Colonic mucosa (tissue), 4 donors: ENCODE data around the gene OR4B1. TPM values are rescaled to one million over a fixed set of nuclear protein-coding genes. Genes with fewer than 3 reads are reported as not detected.
"Not testable (repeated sequence)": the region's sequence is repeated elsewhere in the genome, so short reads cannot be mapped to it uniquely, and the experiment has no call there.

Source experiments
- DNase-seq: peaks from one replicate; pipeline ENCODE4 v3.0.0-alpha.2; 2020
- H3K27ac ChIP-seq: fragments of 200-600 bp; one replicate; pipeline ENCODE4 v1.8.0; 2021
- H3K27me3 ChIP-seq: fragments of 200-600 bp; one replicate; pipeline ENCODE4 v1.8.0; 2021
- H3K36me3 ChIP-seq: fragments of 200-600 bp; one replicate; pipeline ENCODE4 v1.8.0; 2021
- H3K4me1 ChIP-seq: fragments of 200-600 bp; one replicate; pipeline ENCODE4 v1.8.0; 2021; ENCODE audit warnings: mild to moderate bottlenecking
- H3K4me3 ChIP-seq: fragments of 200-600 bp; one replicate; pipeline ENCODE4 v1.8.0; 2021
- H3K9ac ChIP-seq, 2 donors: one replicate each; pipeline ENCODE4 v1.7.0; 2013; ENCODE audit warnings: control low read depth in 2 of 2, low read depth in 2 of 2, low read length in 2 of 2
- H3K9me3 ChIP-seq: fragments of 200-600 bp; one replicate; pipeline ENCODE4 v1.8.0; 2021
- CTCF ChIP-seq: fragments of 200-600 bp; IDR thresholded peaks from one replicate; pipeline ENCODE4 v1.8.0; 2022; ENCODE audit warnings: antibody characterized with exemption, mild to moderate bottlenecking
- intact Hi-C: fragments of 100-400 bp; cut with DNase I; formaldehyde crosslinking; loops from one replicate; pipeline ENCODE4 v1.14.1; 2022
- total RNA-seq, 2 donors: library from RNA; stranded (reverse); fragmentation: NEBNext Ultra II Directional in 1 of 2; extraction: Animal tissue kit (Norgen Biotek cat#: 25700) in 1 of 2; gene quantifications; one replicate each; pipeline ENCODE4 v1.2.1, GENCODE V29; 2021
- donor health status: healthy.
- donor health status: DM: no; HTN: no; CAD: no.
- donor health status: DM: no; HTN: no; CAD: no.

OR4B1 gene
- total RNA-seq, 2 donors from 2014 or later, result not detected

- H3K36me3 ChIP-seq, result no peaks in the 10 kb centered on the region
- intact Hi-C loops, result no loop called here
- no peak overlapping the region for H3K27ac ChIP-seq
- DNase-seq, result no peak
- no peak overlapping the region for H3K4me3 ChIP-seq
- no peaks in the 10 kb centered on the region for H3K27me3 ChIP-seq
- TF ChIP-seq CTCF, result no peak
- no peaks in the 10 kb centered on the region for H3K9me3 ChIP-seq
- H3K9ac ChIP-seq, result no peak overlapping the region
- H3K4me1 ChIP-seq, result no peaks in the 10 kb centered on the region
Observed at GRCh38 chr11:48184452-48184851, 32.2 kb upstream of the OR4B1 start.

- DNase-seq, H3K4me3 ChIP-seq, H3K9ac ChIP-seq, H3K27ac ChIP-seq, intact Hi-C loops, H3K4me1 ChIP-seq, H3K27me3 ChIP-seq, H3K36me3 ChIP-seq, H3K9me3 ChIP-seq: not testable (repeated sequence)
Observed at GRCh38 chr11:48190906-48191654, 25.5 kb upstream of the OR4B1 start.

GRCh38 chr11:48193876-48194275 lies 22.7 kb upstream of the OR4B1 start:
- H3K4me1 ChIP-seq, result no peaks in the 10 kb centered on the region
- DNase-seq, result no peak
- intact Hi-C loops, result no loop called here
- no peaks in the 10 kb centered on the region for H3K36me3 ChIP-seq
- H3K27ac ChIP-seq, result no peak overlapping the region
- H3K4me3 ChIP-seq, result no peak overlapping the region
- no peaks in the 10 kb centered on the region for H3K9me3 ChIP-seq
- no peak overlapping the region for H3K9ac ChIP-seq
- no peaks in the 10 kb centered on the region for H3K27me3 ChIP-seq
- no peak for TF ChIP-seq CTCF

- TF ChIP-seq CTCF, result no peak
- intact Hi-C loops, result no loop called here
Observed at GRCh38 chr11:48207881-48208280, 8.7 kb upstream of the OR4B1 start.

GRCh38 chr11:48210052-48210451 lies 6.6 kb upstream of the OR4B1 start:
- H3K27me3 ChIP-seq, result no peaks in the 10 kb centered on the region
- no peaks in the 10 kb centered on the region for H3K9me3 ChIP-seq
- H3K4me3 ChIP-seq, result no peak overlapping the region
- no peaks in the 10 kb centered on the region for H3K36me3 ChIP-seq
- intact Hi-C loops, result no loop called here
- DNase-seq, result no peak
- no peak overlapping the region for H3K9ac ChIP-seq
- no peak for TF ChIP-seq CTCF
- H3K27ac ChIP-seq, result no peak overlapping the region
- no peaks in the 10 kb centered on the region for H3K4me1 ChIP-seq

More at GRCh38 chr11:48207881-48208280, 8.7 kb upstream of the OR4B1 start:
- no peak overlapping the region for H3K9ac ChIP-seq
- no peaks in the 10 kb centered on the region for H3K27me3 ChIP-seq
- no peak overlapping the region for H3K27ac ChIP-seq
- DNase-seq, result no peak
- no peaks in the 10 kb centered on the region for H3K9me3 ChIP-seq
- no peak overlapping the region for H3K4me3 ChIP-seq
- H3K36me3 ChIP-seq, result no peaks in the 10 kb centered on the region
- H3K4me1 ChIP-seq, result no peaks in the 10 kb centered on the region

GRCh38 chr11:48228761-48229160 lies 12.2 kb downstream of the OR4B1 start:
- no peak for DNase-seq
- intact Hi-C loops, result no loop called here
- Histone ChIP-seq H3K4me1 (no peaks in the 10 kb centered on the region), H3K36me3 (no peaks in the 10 kb centered on the region), H3K27ac (no peak overlapping the region), H3K9me3 (no peaks in the 10 kb centered on the region), H3K27me3 (no peaks in the 10 kb centered on the region), H3K4me3 (no peak overlapping the region), H3K9ac (no peak overlapping the region)
- no peak for TF ChIP-seq CTCF

GRCh38 chr11:48230057-48230456 lies 13.4 kb downstream of the OR4B1 start:
- H3K27ac ChIP-seq, H3K9ac ChIP-seq, H3K9me3 ChIP-seq, H3K4me1 ChIP-seq, DNase-seq, H3K27me3 ChIP-seq, H3K36me3 ChIP-seq, H3K4me3 ChIP-seq, intact Hi-C loops: not testable (repeated sequence)
